Astrocyte of the spinal cord (primary cell): Measurements from ENCODE around the gene AGAP1.
A peak's percentile ranks its signal among the peaks of the same experiment; 100 is the strongest.

Source experiments
- DNase-seq: peaks from one replicate; pipeline ENCODE4 v3.0.0; 2011; ENCODE audit warnings: low read depth, low spot score
- H3K4me3 ChIP-seq: 2 replicates; pipeline ENCODE4 v1.5.1; 2011; ENCODE audit warnings: low read depth, mild to moderate bottlenecking, low read length, moderate library complexity
- in situ Hi-C: cut with HindIII; loops from 2 replicates; pipeline ENCODE4 v1.10.0; 2017; ENCODE audit warnings: low sequenced_read_pairs
- TF ChIP-seq, protein P1 (sequence below): IDR thresholded peaks from 2 replicates; pipeline ENCODE4 v1.5.1; 2012; ENCODE audit warnings: low read depth, mild to moderate bottlenecking, low read length, inconsistent platforms

AGAP1 gene

DNA sequence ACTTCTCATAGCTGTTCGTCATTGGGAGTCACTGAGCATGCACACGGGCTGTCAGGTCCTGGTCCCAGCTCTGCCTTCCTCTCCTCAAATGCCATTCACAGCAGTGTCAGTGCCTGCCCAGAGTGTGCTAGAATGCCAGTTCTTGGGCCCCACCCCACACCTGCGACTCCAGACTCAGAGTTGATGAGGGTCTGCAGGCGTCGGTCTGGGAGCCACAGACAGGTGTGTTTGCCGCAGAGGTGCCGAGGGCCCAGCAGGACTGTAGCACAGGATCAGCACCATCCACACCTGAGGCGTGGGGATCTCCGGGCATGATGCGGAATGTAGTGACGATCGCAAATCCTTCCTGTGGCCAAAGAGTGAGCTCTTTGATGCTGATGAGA lies 56.5 kb downstream of the AGAP1 start:
- in situ Hi-C loops = no loop called here
- H3K4me3 ChIP-seq = no peak overlapping the region
- TF ChIP-seq, protein P1, sequence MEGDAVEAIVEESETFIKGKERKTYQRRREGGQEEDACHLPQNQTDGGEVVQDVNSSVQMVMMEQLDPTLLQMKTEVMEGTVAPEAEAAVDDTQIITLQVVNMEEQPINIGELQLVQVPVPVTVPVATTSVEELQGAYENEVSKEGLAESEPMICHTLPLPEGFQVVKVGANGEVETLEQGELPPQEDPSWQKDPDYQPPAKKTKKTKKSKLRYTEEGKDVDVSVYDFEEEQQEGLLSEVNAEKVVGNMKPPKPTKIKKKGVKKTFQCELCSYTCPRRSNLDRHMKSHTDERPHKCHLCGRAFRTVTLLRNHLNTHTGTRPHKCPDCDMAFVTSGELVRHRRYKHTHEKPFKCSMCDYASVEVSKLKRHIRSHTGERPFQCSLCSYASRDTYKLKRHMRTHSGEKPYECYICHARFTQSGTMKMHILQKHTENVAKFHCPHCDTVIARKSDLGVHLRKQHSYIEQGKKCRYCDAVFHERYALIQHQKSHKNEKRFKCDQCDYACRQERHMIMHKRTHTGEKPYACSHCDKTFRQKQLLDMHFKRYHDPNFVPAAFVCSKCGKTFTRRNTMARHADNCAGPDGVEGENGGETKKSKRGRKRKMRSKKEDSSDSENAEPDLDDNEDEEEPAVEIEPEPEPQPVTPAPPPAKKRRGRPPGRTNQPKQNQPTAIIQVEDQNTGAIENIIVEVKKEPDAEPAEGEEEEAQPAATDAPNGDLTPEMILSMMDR = no peak
- DNase-seq = no peak

DNA sequence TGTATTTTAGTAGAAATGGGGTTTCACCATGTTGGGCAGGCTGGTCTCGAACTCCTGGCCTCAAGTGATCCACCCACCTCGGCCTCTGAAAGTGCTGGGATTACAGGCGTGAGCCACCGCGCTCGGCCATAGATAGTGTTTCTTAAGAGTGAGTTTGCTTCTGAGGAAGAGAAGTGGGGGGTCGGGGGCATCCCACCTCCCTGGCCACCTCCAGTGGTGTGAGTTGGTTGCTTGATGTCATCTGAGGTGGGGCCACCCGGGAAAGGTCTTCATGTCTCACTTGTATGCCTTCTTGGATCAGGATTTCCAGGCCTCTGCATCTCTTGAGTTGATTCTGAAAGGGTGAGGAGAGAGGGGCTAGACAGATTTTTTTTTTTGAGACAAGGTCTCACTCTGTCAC lies 57.1 kb downstream of the AGAP1 start:
- TF ChIP-seq, protein P1 = no peak
- in situ Hi-C loops = no loop called here
- no peak overlapping the region for H3K4me3 ChIP-seq
- DNase-seq = no peak

DNA sequence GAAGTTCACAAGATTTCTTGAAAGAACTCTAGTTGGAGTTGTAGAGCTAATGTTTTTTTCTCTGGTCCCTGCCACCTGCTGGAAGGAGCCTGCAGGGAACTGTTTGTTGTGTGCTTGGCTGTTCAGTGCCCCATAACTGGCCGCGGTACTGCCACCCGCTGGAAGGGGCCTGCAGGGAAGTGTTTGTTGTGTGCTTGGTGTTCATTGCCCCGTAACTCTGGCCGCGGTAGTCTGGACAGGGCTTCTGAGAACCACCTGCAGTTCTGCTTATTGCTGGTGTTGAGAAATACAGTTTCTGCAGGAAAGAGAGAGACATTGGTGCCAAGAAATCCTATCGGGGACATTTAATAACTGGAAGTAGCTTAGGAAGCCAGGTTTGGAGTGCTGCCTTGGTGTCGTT lies 58.1 kb downstream of the AGAP1 start:
- TF ChIP-seq, protein P1 = peak; percentile 74
- DNase-seq = peak; percentile 56
- in situ Hi-C loops = no loop called here
- no peak overlapping the region for H3K4me3 ChIP-seq

DNA sequence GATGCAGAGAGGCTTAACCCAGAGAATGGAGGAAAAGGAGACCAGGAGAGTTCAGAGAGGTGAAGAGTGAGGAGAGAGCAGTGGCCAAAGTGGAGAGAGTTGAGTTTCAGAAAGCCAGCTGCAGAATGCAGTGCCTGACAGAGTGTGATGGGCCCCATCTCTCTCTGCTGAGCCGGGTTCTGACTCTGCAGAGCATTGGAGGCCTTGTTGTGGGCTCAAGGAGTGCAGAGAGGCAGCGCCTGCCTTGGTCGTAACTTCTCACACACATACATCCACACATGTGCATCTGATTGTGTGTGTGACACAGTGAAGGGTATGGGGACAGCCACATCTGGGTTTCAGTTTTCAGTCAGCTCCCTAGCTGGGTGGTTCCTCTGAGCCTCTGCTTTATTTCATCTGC lies 58.8 kb downstream of the AGAP1 start:
- no peak for DNase-seq
- TF ChIP-seq, protein P1 = no peak
- in situ Hi-C loops = no loop called here
- no peak overlapping the region for H3K4me3 ChIP-seq

DNA sequence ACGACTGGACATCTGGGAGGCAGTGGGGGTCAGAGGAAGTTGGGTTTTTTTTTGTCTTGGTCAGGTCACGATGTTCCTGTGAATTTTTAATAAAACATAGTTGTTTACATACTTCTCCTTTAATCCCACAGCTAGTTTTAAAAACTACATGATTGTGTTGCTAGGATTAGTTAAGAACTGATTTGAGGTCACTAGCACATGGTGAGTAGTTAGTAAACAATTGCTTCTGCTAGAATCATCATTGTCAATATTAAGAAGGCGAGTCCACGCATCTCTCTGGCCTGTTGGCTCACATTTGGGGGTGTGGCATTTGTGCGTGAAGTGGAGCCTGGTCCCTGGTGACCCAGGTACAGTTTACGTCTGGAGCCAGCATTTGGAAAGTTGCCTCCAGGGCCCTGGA lies 59.4 kb downstream of the AGAP1 start:
- no peak for DNase-seq
- in situ Hi-C loops = no loop called here
- H3K4me3 ChIP-seq = no peak overlapping the region
- TF ChIP-seq, protein P1 = no peak

DNA sequence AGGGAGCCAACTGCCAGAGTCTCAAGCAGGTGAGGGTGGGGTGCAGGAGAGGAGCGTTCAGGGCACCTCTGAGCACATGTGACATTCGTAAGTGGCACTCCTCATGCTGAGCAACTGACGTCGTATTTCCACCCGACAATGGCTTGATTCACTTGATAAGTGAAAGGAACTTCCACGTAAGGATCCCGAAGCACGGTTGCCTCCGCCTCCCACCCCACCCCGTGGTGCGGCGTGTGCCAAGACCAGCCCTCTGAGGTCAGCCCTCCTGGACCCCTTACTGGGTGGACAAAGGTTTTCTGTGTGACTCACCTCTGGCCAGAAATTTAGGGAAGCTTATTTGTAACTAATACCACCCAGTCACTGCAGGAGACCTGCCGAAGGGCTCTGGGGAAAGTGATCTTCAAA lies 59.9 kb downstream of the AGAP1 start:
- H3K4me3 ChIP-seq = no peak overlapping the region
- in situ Hi-C loops = no loop called here
- DNase-seq = peak; percentile 46
- TF ChIP-seq, protein P1 = no peak

DNA sequence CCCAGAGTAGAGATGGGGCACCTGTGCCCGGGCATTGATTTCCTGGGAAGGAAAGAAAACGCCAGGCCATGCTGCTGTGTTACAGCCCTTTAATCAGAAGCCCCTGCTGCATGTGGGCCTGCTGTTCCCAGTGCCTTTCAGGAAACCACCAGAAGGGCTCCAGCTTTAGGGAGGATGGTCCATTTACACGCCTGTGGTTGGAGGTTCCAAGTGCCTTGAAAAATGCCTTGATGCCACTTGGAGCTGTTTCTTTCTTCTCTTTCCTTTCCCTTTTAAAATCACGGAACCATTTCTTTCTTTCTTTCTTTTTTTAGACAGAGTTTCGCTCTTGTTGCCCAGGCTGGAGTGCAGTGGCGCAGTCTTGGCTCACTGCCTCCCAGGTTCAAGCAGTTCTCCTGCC lies 60.5 kb downstream of the AGAP1 start:
- in situ Hi-C loops = no loop called here
- no peak for DNase-seq
- no peak overlapping the region for H3K4me3 ChIP-seq
- TF ChIP-seq, protein P1 = no peak
